ENCODE results near the gene SEMA5B. TPM values are rescaled to one million over a fixed set of nuclear protein-coding genes. Genes with fewer than 3 reads are reported as not detected.

Gene SEMA5B
- total and polyA plus RNA-seq, 2 donors (not counting 3 experiments of a cell fraction or from before 2014, with no cell fraction given), result 0.07 TPM; not detected in 1

DNA sequence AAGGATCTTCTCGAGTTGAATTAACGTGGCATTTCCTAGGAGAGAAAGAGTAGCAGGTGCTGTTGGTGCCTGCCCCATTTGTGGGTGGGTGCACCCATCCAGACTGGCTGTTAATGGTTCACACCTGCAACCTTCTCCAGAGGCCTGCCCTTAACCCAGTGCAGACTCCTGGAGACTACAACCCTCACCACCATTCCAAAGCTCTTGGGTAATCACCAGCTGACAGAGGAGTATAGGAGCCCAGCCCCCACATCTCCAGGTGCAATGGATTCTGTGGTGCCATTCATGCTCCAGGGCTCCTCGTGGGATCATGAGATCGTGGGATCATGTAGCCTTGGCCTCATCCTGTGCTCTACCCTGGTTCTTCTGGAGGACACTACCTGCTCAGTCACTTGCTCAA lies 60.2 kb downstream of the SEMA5B start:
- Histone ChIP-seq H3K9me1 (replicated peaks; ENCODE audit: control insufficient read depth, extremely low read depth, insufficient read depth, low read length) (no peaks in the 10 kb centered on the region), H3K79me2 (ENCODE audit: control insufficient read depth, insufficient read depth, low read length) (no peaks in the 10 kb centered on the region), H3K36me3 (ENCODE audit: control insufficient read depth in 2 of 2, extremely low read depth in 1 of 2, insufficient read depth in 2 of 2, low read length in 2 of 2) (no peaks in the 10 kb centered on the region), H3K27me3 (ENCODE audit: control insufficient read depth in 2 of 2, insufficient read depth in 2 of 2, low read length in 2 of 2) (peaks cover 8 to 24% of the 10 kb centered on the region in 2 experiments), H3K9me3 (replicated peaks; ENCODE audit: control insufficient read depth, insufficient read depth, low read length) (no peaks in the 10 kb centered on the region), H3K4me3 (replicated peaks in 1 of 3; ENCODE audit: insufficient read depth in 1 of 3, low read depth in 1 of 3, low read length in 3 of 3) (no peak overlapping the region), H3K4me1 (ENCODE audit: control insufficient read depth, extremely low read depth, insufficient read depth, low read length) (no peaks in the 10 kb centered on the region), H3K9ac (replicated peaks; ENCODE audit: extremely low read depth, insufficient read depth, low read length) (no peak overlapping the region), H4K20me1 (replicated peaks; ENCODE audit: control insufficient read depth, extremely low read depth, insufficient read depth, low read length) (no peaks in the 10 kb centered on the region), H2AFZ (ENCODE audit: low read depth, low read length) (no peak overlapping the region), H3K4me2 (ENCODE audit: insufficient read depth, low read length) (no peak overlapping the region), H3K27ac (ENCODE audit: insufficient read depth, low read depth, low read length) (no peak overlapping the region)
- FAIRE-seq, result no peak
- BruUV-seq (replicated peaks), result no TSS peak
- no peak for DNase-seq (ENCODE audit: low read depth, low spot score)
- ChIA-PET CTCF (no interaction called here), POLR2A (no interaction called here)
- TF ChIP-seq EZH2 (IDR thresholded peaks at IDR 0.05; ENCODE audit: borderline replicate concordance, low read depth, low read length, severe bottlenecking) (no peak), MYC (IDR thresholded peaks at IDR 0.05; ENCODE audit: low read depth, low read length) (no peak), POLR2A (IDR thresholded peaks at IDR 0.05; ENCODE audit: low read depth, low read length) (no peak), FOS (IDR thresholded peaks at IDR 0.05; ENCODE audit: borderline replicate concordance, insufficient read depth, low read length) (no peak), GATA2 (IDR thresholded peaks at IDR 0.05; ENCODE audit: insufficient read depth, insufficient read length, low read depth, low read length) (no peak), POLR2AphosphoS5 (IDR thresholded peaks at IDR 0.05; ENCODE audit: insufficient read depth, low read depth, low read length) (no peak), JUN (IDR thresholded peaks at IDR 0.05; ENCODE audit: borderline replicate concordance, insufficient read depth, insufficient read length, low read depth) (no peak)
- TF ChIP-seq, protein P1, sequence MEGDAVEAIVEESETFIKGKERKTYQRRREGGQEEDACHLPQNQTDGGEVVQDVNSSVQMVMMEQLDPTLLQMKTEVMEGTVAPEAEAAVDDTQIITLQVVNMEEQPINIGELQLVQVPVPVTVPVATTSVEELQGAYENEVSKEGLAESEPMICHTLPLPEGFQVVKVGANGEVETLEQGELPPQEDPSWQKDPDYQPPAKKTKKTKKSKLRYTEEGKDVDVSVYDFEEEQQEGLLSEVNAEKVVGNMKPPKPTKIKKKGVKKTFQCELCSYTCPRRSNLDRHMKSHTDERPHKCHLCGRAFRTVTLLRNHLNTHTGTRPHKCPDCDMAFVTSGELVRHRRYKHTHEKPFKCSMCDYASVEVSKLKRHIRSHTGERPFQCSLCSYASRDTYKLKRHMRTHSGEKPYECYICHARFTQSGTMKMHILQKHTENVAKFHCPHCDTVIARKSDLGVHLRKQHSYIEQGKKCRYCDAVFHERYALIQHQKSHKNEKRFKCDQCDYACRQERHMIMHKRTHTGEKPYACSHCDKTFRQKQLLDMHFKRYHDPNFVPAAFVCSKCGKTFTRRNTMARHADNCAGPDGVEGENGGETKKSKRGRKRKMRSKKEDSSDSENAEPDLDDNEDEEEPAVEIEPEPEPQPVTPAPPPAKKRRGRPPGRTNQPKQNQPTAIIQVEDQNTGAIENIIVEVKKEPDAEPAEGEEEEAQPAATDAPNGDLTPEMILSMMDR (IDR thresholded peaks at IDR 0.05; ENCODE audit: extremely low read depth in 1 of 2, insufficient read depth in 1 of 2, low read depth in 1 of 2, low read length in 2 of 2), result no peak
- TF ChIP-seq, protein P2, sequence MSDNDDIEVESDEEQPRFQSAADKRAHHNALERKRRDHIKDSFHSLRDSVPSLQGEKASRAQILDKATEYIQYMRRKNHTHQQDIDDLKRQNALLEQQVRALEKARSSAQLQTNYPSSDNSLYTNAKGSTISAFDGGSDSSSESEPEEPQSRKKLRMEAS (IDR thresholded peaks at IDR 0.05; ENCODE audit: insufficient read depth, insufficient read length), result no peak
- intact Hi-C loops (cut with micrococcal nuclease), result no loop called here
- dilution Hi-C loops (cut with MboI; ENCODE audit: extremely low pct_ligation_motif_present, low sequenced_read_pairs), result no loop called here

Measured in endothelial cell of umbilical vein (primary cell).